Endothelial cell of umbilical vein (primary cell): ENCODE data around the gene NT5M. TPM values are rescaled to one million over a fixed set of nuclear protein-coding genes. Genes with fewer than 3 reads are reported as not detected.

Experiments used
- BruUV-seq: library from RNA; stranded (reverse); fragments of 400-500 nt; replicated peaks from 2 replicates; lab custom pipeline; 2021; lab: Mats Ljungman, UMichigan
- CTCF ChIA-PET: fragments of 300-600, 350-600 bp; sonication (Branson Sonifier 250); formaldehyde crosslinking; loops from one replicate; lab custom pipeline; 2021; ENCODE audit warnings: antibody characterized with exemption, inconsistent platforms; lab: Charles Lee
- POLR2A ChIA-PET: fragments of 300-600, 350-600 bp; sonication (Branson Sonifier 250); formaldehyde crosslinking; loops from one replicate; lab custom pipeline; 2021; ENCODE audit warnings: antibody characterized with exemption, inconsistent platforms; lab: Charles Lee
- DNase-seq: peaks from one replicate; pipeline ENCODE4 v3.0.0-alpha.2; 2011; ENCODE audit warnings: low read depth, low spot score
- FAIRE-seq: peaks from 2 replicates; lab custom pipeline; 2011; peaks lifted over from hg19 to GRCh38; lab: Jason Lieb, UNC
- H2AFZ ChIP-seq: 2 replicates; pipeline ENCODE4 v1.6.0; 2012; ENCODE audit warnings: low read depth, low read length, control low read depth, inconsistent platforms
- H3K27ac ChIP-seq: 2 replicates; pipeline ENCODE4 v1.5.1; 2011; ENCODE audit warnings: low read depth, mild to moderate bottlenecking, control low read depth, low read length, moderate library complexity; ENCODE audit not compliant: insufficient read depth
- H3K27me3 ChIP-seq, 2 experiments: 2 replicates each; pipeline versions ENCODE4 v1.6.0 to v1.6.1; 2011; ENCODE audit warnings: low read length in 2 of 2, mixed read lengths in 1 of 2; ENCODE audit not compliant: control insufficient read depth in 2 of 2, insufficient read depth in 2 of 2
- H3K36me3 ChIP-seq, 2 experiments: 2 replicates in 1 of 2; 3 replicates in 1 of 2; pipeline ENCODE4 v1.5.1; 2011; ENCODE audit warnings: low read length in 2 of 2, mild to moderate bottlenecking in 1 of 2, moderate library complexity in 1 of 2; ENCODE audit not compliant: control insufficient read depth in 2 of 2, insufficient read depth in 2 of 2; ENCODE audit errors: extremely low read depth in 1 of 2
- H3K4me1 ChIP-seq: 3 replicates; pipeline ENCODE4 v1.5.1; 2011; ENCODE audit warnings: mild to moderate bottlenecking, low read length; ENCODE audit not compliant: control insufficient read depth, insufficient read depth; ENCODE audit errors: extremely low read depth
- H3K4me2 ChIP-seq: 2 replicates; pipeline ENCODE4 v1.6.1; 2011; ENCODE audit warnings: low read length, control low read depth, mixed read lengths; ENCODE audit not compliant: insufficient read depth
- H3K4me3 ChIP-seq, 3 experiments: fragments of 200-600 bp in 1 of 3; sonication (generic), shearing (Covaris generic) in 1 of 3; replicated peaks in 1 of 3; 2 replicates each; pipeline ENCODE4 v1.5.1; 2011 to 2016; ENCODE audit warnings: control low read depth in 3 of 3, low read length in 3 of 3, mild to moderate bottlenecking in 2 of 3, inconsistent platforms in 1 of 3, low read depth in 1 of 3, moderate library complexity in 1 of 3; ENCODE audit not compliant: insufficient read depth in 1 of 3
- H3K79me2 ChIP-seq: 2 replicates; pipeline ENCODE4 v1.6.0; 2012; ENCODE audit warnings: low read length, inconsistent platforms; ENCODE audit not compliant: control insufficient read depth, insufficient read depth
- H3K9ac ChIP-seq: replicated peaks from 2 replicates; pipeline ENCODE3; 2011; ENCODE audit warnings: low read length, control low read depth; ENCODE audit not compliant: insufficient read depth; ENCODE audit errors: extremely low read depth
- H3K9me1 ChIP-seq: replicated peaks from 3 replicates; pipeline ENCODE4 v1.6.0; 2011; ENCODE audit warnings: mild to moderate bottlenecking, low read length; ENCODE audit not compliant: control insufficient read depth, insufficient read depth; ENCODE audit errors: extremely low read depth
- H3K9me3 ChIP-seq: replicated peaks from 2 replicates; pipeline ENCODE4 v1.5.1; 2012; ENCODE audit warnings: low read length, inconsistent platforms; ENCODE audit not compliant: control insufficient read depth, insufficient read depth
- H4K20me1 ChIP-seq: replicated peaks from 2 replicates; pipeline ENCODE3; 2011; ENCODE audit warnings: mild to moderate bottlenecking, low read length; ENCODE audit not compliant: control insufficient read depth, insufficient read depth; ENCODE audit errors: extremely low read depth
- JUN ChIP-seq: IDR thresholded peaks from 2 replicates; pipeline ENCODE4 v1.6.1; 2011; ENCODE audit warnings: borderline replicate concordance, low read depth; ENCODE audit not compliant: insufficient read length, insufficient read depth
- MYC ChIP-seq: IDR thresholded peaks from one replicate; pipeline ENCODE4 v1.6.1; 2011; ENCODE audit warnings: mild to moderate bottlenecking, low read depth, low read length
- POLR2A ChIP-seq: IDR thresholded peaks from 2 replicates; pipeline ENCODE4 v1.6.1; 2012; ENCODE audit warnings: low read depth, mild to moderate bottlenecking, control low read depth, low read length
- POLR2AphosphoS5 ChIP-seq: IDR thresholded peaks from 2 replicates; pipeline ENCODE4 v1.6.1; 2012; ENCODE audit warnings: low read depth, mild to moderate bottlenecking, control low read depth, low read length, moderate library complexity; ENCODE audit not compliant: insufficient read depth
- dilution Hi-C: fragments of 300-500 bp; cut with MboI; formaldehyde crosslinking; loops from one replicate; pipeline ENCODE4 v1.15.0; 2019; ENCODE audit warnings: low sequenced_read_pairs; ENCODE audit not compliant: extremely low pct_ligation_motif_present
- intact Hi-C: fragments of 100-400 bp; cut with micrococcal nuclease; formaldehyde crosslinking; loops from one replicate; pipeline ENCODE4 v1.10.0; 2022
- polyA plus RNA-seq, 4 experiments: library from polyadenylated mRNA; depleted of rRNA in 3 of 4; stranded (reverse) in 3 of 4; unstranded in 1 of 4; fragments of >200 nt; gene quantifications; 2 replicates each; pipeline versions ENCODE4 v1.2.1 to v1.2.3, GENCODE V29; 2011 to 2012; ENCODE audit warnings: missing spikeins in 1 of 4
- total RNA-seq: library from RNA; stranded (reverse); gene quantifications from 2 replicates; pipeline ENCODE4 v1.2.3, GENCODE V29; 2021
- TF ChIP-seq, protein P1 (sequence below), 2 donors: IDR thresholded peaks; 1 replicate in 1 of 2; 2 replicates in 1 of 2; pipeline ENCODE4 v1.5.1; 2011; ENCODE audit warnings: low read length in 2 of 2, mild to moderate bottlenecking in 2 of 2, moderate library complexity in 2 of 2, control low read depth in 1 of 2, inconsistent platforms in 1 of 2, low read depth in 1 of 2; ENCODE audit not compliant: insufficient read depth in 1 of 2; ENCODE audit errors: extremely low read depth in 1 of 2

NT5M gene
- total and polyA plus RNA-seq, 2 donors (not counting 3 experiments of a cell fraction or from before 2014, with no cell fraction given): 0.91 to 3.0 TPM

DNA sequence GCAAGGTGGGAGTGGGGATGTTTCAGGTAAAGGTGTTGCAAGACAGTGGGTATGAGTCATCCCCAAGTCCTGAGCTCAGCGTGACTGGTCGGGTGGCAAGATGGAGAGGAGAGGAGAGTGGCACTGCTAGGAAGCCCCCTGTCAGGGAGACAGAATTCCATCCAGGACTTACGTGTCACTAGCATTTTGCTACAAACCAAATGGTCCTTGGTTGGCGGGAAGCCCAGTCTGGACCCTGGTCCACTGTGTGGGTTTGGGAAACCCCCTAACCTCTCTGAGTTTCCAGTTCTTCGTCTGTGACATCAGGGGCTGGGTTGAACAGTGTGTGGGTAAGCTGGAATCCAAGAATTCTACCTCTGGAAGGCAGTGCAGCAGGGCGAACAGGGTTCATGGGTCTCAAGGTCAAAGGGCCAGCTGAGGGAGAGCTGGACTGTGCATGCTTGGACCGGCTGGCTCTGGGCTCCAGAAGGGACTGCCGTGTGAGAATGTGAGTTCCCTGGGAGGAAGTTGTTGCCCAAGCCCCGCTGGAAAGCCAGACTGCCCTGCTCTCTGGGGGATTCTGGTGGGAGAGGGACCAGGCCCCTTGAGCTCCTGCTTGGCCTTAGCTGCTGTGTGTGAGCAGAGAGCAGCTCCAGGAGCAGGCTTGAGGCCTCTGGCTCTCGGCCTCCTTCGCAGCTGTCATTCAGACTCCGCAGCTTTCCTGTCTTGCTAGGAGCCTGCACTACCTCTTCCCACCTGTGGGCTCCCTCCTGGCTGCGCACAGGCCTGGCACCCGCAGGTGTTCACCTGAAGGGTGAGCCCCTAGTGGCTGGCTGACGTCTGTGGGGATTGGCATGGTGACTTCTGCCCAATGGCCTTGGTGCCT is 84.6 kb downstream of the NT5M start:
- POLR2A ChIA-PET: no interaction called here
- Histone ChIP-seq H3K79me2 (no peaks in the 10 kb centered on the region), H4K20me1 (no peaks in the 10 kb centered on the region), H3K4me3 (no peak overlapping the region), H2AFZ (no peak overlapping the region), H3K9me1 (no peaks in the 10 kb centered on the region), H3K9me3 (no peaks in the 10 kb centered on the region), H3K9ac (no peak overlapping the region), H3K27me3 (no peaks in the 10 kb centered on the region), H3K27ac (no peak overlapping the region), H3K36me3 (no peaks in the 10 kb centered on the region), H3K4me1 (no peaks in the 10 kb centered on the region), H3K4me2 (no peak overlapping the region)
- FAIRE-seq (no peak), DNase-seq (no peak)
- intact Hi-C loops: no loop called here
- BruUV-seq: no TSS peak
- no peak for TF ChIP-seq POLR2A
- TF ChIP-seq JUN: peak; percentile 3
- TF ChIP-seq POLR2AphosphoS5: no peak
- TF ChIP-seq MYC: no peak
- TF ChIP-seq, protein P1, sequence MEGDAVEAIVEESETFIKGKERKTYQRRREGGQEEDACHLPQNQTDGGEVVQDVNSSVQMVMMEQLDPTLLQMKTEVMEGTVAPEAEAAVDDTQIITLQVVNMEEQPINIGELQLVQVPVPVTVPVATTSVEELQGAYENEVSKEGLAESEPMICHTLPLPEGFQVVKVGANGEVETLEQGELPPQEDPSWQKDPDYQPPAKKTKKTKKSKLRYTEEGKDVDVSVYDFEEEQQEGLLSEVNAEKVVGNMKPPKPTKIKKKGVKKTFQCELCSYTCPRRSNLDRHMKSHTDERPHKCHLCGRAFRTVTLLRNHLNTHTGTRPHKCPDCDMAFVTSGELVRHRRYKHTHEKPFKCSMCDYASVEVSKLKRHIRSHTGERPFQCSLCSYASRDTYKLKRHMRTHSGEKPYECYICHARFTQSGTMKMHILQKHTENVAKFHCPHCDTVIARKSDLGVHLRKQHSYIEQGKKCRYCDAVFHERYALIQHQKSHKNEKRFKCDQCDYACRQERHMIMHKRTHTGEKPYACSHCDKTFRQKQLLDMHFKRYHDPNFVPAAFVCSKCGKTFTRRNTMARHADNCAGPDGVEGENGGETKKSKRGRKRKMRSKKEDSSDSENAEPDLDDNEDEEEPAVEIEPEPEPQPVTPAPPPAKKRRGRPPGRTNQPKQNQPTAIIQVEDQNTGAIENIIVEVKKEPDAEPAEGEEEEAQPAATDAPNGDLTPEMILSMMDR (IDR thresholded peaks at IDR 0.05; ENCODE audit: extremely low read depth in 1 of 2, insufficient read depth in 1 of 2, low read depth in 1 of 2, low read length in 2 of 2): peak; percentile 10 to 28
- CTCF ChIA-PET: interaction anchor here (0.6 to 1.3 kb wide), 4 partner anchors 9 to 109 kb away, joined by 3 to 4 read pairs (median 4); partner anchors contain the start of gene RASD1
- dilution Hi-C loops: no loop called here
